Breast epithelium (tissue), 3 donors: Measurements from ENCODE around the gene CR1L.

ENCODE experiments used
- POLR2A ChIP-seq: fragments of 450-650 bp; IDR thresholded peaks from one replicate; pipeline ENCODE4 v1.6.1; 2016; ENCODE audit warnings: antibody characterized with exemption, mild to moderate bottlenecking, moderate library complexity
- TF ChIP-seq, protein P1 (sequence below), 3 donors: fragments of 450-650 bp; IDR thresholded peaks; one replicate each; pipeline ENCODE4 v1.5.1; 2016 to 2017; ENCODE audit warnings: antibody characterized with exemption in 3 of 3, mild to moderate bottlenecking in 3 of 3, moderate library complexity in 3 of 3

- TF ChIP-seq, protein P1, sequence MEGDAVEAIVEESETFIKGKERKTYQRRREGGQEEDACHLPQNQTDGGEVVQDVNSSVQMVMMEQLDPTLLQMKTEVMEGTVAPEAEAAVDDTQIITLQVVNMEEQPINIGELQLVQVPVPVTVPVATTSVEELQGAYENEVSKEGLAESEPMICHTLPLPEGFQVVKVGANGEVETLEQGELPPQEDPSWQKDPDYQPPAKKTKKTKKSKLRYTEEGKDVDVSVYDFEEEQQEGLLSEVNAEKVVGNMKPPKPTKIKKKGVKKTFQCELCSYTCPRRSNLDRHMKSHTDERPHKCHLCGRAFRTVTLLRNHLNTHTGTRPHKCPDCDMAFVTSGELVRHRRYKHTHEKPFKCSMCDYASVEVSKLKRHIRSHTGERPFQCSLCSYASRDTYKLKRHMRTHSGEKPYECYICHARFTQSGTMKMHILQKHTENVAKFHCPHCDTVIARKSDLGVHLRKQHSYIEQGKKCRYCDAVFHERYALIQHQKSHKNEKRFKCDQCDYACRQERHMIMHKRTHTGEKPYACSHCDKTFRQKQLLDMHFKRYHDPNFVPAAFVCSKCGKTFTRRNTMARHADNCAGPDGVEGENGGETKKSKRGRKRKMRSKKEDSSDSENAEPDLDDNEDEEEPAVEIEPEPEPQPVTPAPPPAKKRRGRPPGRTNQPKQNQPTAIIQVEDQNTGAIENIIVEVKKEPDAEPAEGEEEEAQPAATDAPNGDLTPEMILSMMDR (IDR thresholded peaks at IDR 0.05): no peak
- no peak for TF ChIP-seq POLR2A
These were observed 110.2 kb downstream of the CR1L start for GRCh38 chr1:207754974-207755700.
